NOMO-1 treated with DMSO at 0.1 percent for 48 hours (cell line): ENCODE results near the gene VPS26C.

Source experiments
- DNase-seq: peaks from one replicate; lab custom pipeline; 2025; ENCODE audit not compliant: unreplicated experiment; lab: John Stamatoyannopoulos, UW

Gene VPS26C

GRCh38 chr21:37206496-37206895, 60.6 kb downstream of the VPS26C start:
- DNase-seq, result no peak

- no peak for DNase-seq
Observed at GRCh38 chr21:37204580-37204979, 62.6 kb downstream of the VPS26C start.

GRCh38 chr21:37202221-37203110, 64.7 kb downstream of the VPS26C start:
- DNase-seq, result no peak

- DNase-seq, result no peak
Observed at GRCh38 chr21:37200641-37201480, 66.3 kb downstream of the VPS26C start.

GRCh38 chr21:37199057-37199924, 67.8 kb downstream of the VPS26C start:
- no peak for DNase-seq

GRCh38 chr21:37197746-37198145, 69.4 kb downstream of the VPS26C start:
- no peak for DNase-seq

- DNase-seq, result no peak
Observed at GRCh38 chr21:37196847-37197246, 70.3 kb downstream of the VPS26C start.

GRCh38 chr21:37195610-37196009, 71.5 kb downstream of the VPS26C start:
- no peak for DNase-seq

GRCh38 chr21:37195059-37195458, 72.1 kb downstream of the VPS26C start:
- DNase-seq, result no peak

GRCh38 chr21:37193676-37194075, 73.5 kb downstream of the VPS26C start:
- DNase-seq, result no peak

- DNase-seq, result no peak
Observed at GRCh38 chr21:37193006-37193405, 74.1 kb downstream of the VPS26C start.

- no peak for DNase-seq
Observed at GRCh38 chr21:37192019-37192418, 75.1 kb downstream of the VPS26C start.

GRCh38 chr21:37188825-37189224, 78.3 kb downstream of the VPS26C start:
- no peak for DNase-seq

GRCh38 chr21:37186983-37187382, 80.2 kb downstream of the VPS26C start:
- DNase-seq, result no peak

GRCh38 chr21:37184784-37185593, 82.1 kb downstream of the VPS26C start:
- no peak for DNase-seq

GRCh38 chr21:37183749-37184148, 83.4 kb downstream of the VPS26C start:
- DNase-seq, result no peak

- no peak for DNase-seq
Observed at GRCh38 chr21:37182222-37182621, 84.9 kb downstream of the VPS26C start.

- DNase-seq, result no peak
Observed at GRCh38 chr21:37181059-37181458, 86.1 kb downstream of the VPS26C start.

- DNase-seq, result no peak
Observed at GRCh38 chr21:37176716-37177115, 90.4 kb downstream of the VPS26C start.
